ENCODE results near the gene ST6GALNAC3. TPM values are rescaled to one million over a fixed set of nuclear protein-coding genes. Genes with fewer than 3 reads are reported as not detected.

ST6GALNAC3 gene
- total RNA-seq, 1 experiment from 2014 or later, result 0.82 TPM

GRCh38 chr1:76186554-76187170, 112.1 kb downstream of the ST6GALNAC3 start:
- intact Hi-C loops (cut with micrococcal nuclease), result no loop called here
- Mint-ChIP-seq H3K27ac (ENCODE audit: low read depth, unreplicated experiment) (no peak overlapping the region), H3K4me3 (ENCODE audit: unreplicated experiment) (no peak overlapping the region), H3K9me3 (ENCODE audit: unreplicated experiment) (no peaks in the 10 kb centered on the region), H3K36me3 (ENCODE audit: insufficient read depth, unreplicated experiment) (no peaks in the 10 kb centered on the region), H3K27me3 (ENCODE audit: insufficient read depth, unreplicated experiment) (no peaks in the 10 kb centered on the region), H3K4me1 (ENCODE audit: insufficient read depth, unreplicated experiment) (no peaks in the 10 kb centered on the region)
- DNase-seq (ENCODE audit: unreplicated experiment), result no peak
- TF ChIP-seq CTCF (IDR thresholded peaks at IDR 0.05; ENCODE audit: unreplicated experiment), result no peak
- no TSS peak for BruUV-seq (replicated peaks)
- ChIA-PET POLR2A (no interaction called here), CTCF (interaction anchor here (0.6 to 0.8 kb wide), 2 partner anchors 33 to 40 kb away, joined by 3 to 4 read pairs; no protein-coding TSS in a partner anchor)

- BruUV-seq (replicated peaks), result no TSS peak
- H3K4me3 Mint-ChIP-seq (ENCODE audit: unreplicated experiment), result no peak overlapping the region
- POLR2A ChIA-PET, result no interaction called here
Measured at GRCh38 chr1:76187436-76187835, 112.9 kb downstream of the ST6GALNAC3 start.

GRCh38 chr1:76189310-76189709, 114.8 kb downstream of the ST6GALNAC3 start:
- intact Hi-C loops (cut with micrococcal nuclease), result no loop called here
- no peaks in the 10 kb centered on the region for H3K9me3 Mint-ChIP-seq (ENCODE audit: unreplicated experiment)
- H3K4me1 Mint-ChIP-seq (ENCODE audit: insufficient read depth, unreplicated experiment), result no peaks in the 10 kb centered on the region
- CTCF ChIA-PET, result no interaction called here
- no peak overlapping the region for H3K4me3 Mint-ChIP-seq (ENCODE audit: unreplicated experiment)
- H3K27me3 Mint-ChIP-seq (ENCODE audit: insufficient read depth, unreplicated experiment), result no peaks in the 10 kb centered on the region
- BruUV-seq (replicated peaks), result no TSS peak
- H3K27ac Mint-ChIP-seq (ENCODE audit: low read depth, unreplicated experiment), result no peak overlapping the region
- H3K36me3 Mint-ChIP-seq (ENCODE audit: insufficient read depth, unreplicated experiment), result no peaks in the 10 kb centered on the region
- TF ChIP-seq CTCF (IDR thresholded peaks at IDR 0.05; ENCODE audit: unreplicated experiment), result no peak
- POLR2A ChIA-PET, result no interaction called here
- no peak for DNase-seq (ENCODE audit: unreplicated experiment)

More at GRCh38 chr1:76187436-76187835, 112.9 kb downstream of the ST6GALNAC3 start:
- TF ChIP-seq CTCF (IDR thresholded peaks at IDR 0.05; ENCODE audit: unreplicated experiment), result no peak
- intact Hi-C loops (cut with micrococcal nuclease), result no loop called here
- no peak for DNase-seq (ENCODE audit: unreplicated experiment)
- CTCF ChIA-PET, result interaction anchor here (0.6 to 0.8 kb wide), 3 partner anchors 14 to 36 kb away, joined by 4 read pairs; no protein-coding TSS in a partner anchor
- Mint-ChIP-seq H3K27ac (ENCODE audit: low read depth, unreplicated experiment) (no peak overlapping the region), H3K4me1 (ENCODE audit: insufficient read depth, unreplicated experiment) (no peaks in the 10 kb centered on the region), H3K27me3 (ENCODE audit: insufficient read depth, unreplicated experiment) (no peaks in the 10 kb centered on the region), H3K9me3 (ENCODE audit: unreplicated experiment) (no peaks in the 10 kb centered on the region), H3K36me3 (ENCODE audit: insufficient read depth, unreplicated experiment) (no peaks in the 10 kb centered on the region)

GRCh38 chr1:76190749-76191424, 116.3 kb downstream of the ST6GALNAC3 start:
- Mint-ChIP-seq H3K4me1 (ENCODE audit: insufficient read depth, unreplicated experiment) (no peaks in the 10 kb centered on the region), H3K27me3 (ENCODE audit: insufficient read depth, unreplicated experiment) (no peaks in the 10 kb centered on the region), H3K4me3 (ENCODE audit: unreplicated experiment) (no peak overlapping the region), H3K27ac (ENCODE audit: low read depth, unreplicated experiment) (no peak overlapping the region), H3K36me3 (ENCODE audit: insufficient read depth, unreplicated experiment) (peaks cover 6% of the 10 kb centered on the region), H3K9me3 (ENCODE audit: unreplicated experiment) (no peaks in the 10 kb centered on the region)
- CTCF ChIA-PET, result interaction anchor here (0.5 kb wide), 1 partner anchor 838 kb away, joined by 3 read pairs; no protein-coding TSS in a partner anchor
- intact Hi-C loops (cut with micrococcal nuclease), result loop anchor here (5.0 kb wide), 1 partner anchor 36 kb away; no protein-coding TSS in a partner anchor
- TF ChIP-seq CTCF (IDR thresholded peaks at IDR 0.05; ENCODE audit: unreplicated experiment), result no peak
- no peak for DNase-seq (ENCODE audit: unreplicated experiment)
- POLR2A ChIA-PET, result interaction anchor here (0.6 kb wide), 1 partner anchor 14 kb away, joined by 3 read pairs; no protein-coding TSS in a partner anchor
- no TSS peak for BruUV-seq (replicated peaks)

Measured in MCF 10A (cell line).